Measurements from ENCODE around the gene HSP90AB1.
"Not testable (repeated sequence)": the region's sequence is repeated elsewhere in the genome, so short reads cannot be mapped to it uniquely, and the experiment has no call there.

HSP90AB1 gene

GRCh38 chr6:44228433-44228832 is 18.5 kb upstream of the HSP90AB1 start:
- ChIA-PET CTCF (interaction anchor here (0.6 to 8.2 kb wide), 5 partner anchors 8 to 129 kb away, joined by 3 to 175 read pairs (median 4); no protein-coding TSS in a partner anchor), POLR2A (no interaction called here)
- no peak for DNase-seq (ENCODE audit: low read depth, low spot score)
- no peak overlapping the region for H3K4me3 ChIP-seq (ENCODE audit: low read depth, low read length)
- TF ChIP-seq, protein P1, sequence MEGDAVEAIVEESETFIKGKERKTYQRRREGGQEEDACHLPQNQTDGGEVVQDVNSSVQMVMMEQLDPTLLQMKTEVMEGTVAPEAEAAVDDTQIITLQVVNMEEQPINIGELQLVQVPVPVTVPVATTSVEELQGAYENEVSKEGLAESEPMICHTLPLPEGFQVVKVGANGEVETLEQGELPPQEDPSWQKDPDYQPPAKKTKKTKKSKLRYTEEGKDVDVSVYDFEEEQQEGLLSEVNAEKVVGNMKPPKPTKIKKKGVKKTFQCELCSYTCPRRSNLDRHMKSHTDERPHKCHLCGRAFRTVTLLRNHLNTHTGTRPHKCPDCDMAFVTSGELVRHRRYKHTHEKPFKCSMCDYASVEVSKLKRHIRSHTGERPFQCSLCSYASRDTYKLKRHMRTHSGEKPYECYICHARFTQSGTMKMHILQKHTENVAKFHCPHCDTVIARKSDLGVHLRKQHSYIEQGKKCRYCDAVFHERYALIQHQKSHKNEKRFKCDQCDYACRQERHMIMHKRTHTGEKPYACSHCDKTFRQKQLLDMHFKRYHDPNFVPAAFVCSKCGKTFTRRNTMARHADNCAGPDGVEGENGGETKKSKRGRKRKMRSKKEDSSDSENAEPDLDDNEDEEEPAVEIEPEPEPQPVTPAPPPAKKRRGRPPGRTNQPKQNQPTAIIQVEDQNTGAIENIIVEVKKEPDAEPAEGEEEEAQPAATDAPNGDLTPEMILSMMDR (IDR thresholded peaks at IDR 0.05; ENCODE audit: insufficient read depth, low read length, missing control alignments) = no peak

DNA sequence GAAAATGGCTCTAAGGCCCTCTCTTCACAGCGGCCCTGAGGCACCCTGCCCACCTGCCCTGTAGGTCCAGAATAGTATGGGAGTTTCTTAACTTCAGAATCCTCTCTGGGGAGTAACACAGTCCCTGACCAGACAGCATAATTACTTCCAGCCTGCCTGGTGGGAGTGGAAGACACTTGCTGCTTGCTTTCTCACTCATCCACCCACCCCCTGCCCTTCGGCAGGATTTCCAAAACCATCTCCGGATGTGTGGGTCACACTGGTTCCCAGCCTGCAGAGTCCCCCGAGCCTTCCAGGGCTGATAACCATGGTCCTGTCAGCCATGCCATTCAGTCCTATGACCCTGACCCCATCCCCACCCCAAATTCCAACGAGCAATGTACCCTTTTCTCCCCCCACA is 18.1 kb upstream of the HSP90AB1 start:
- CTCF ChIA-PET = interaction anchor here (0.6 to 8.2 kb wide), 4 partner anchors 7 to 129 kb away, joined by 3 to 175 read pairs (median 4); no protein-coding TSS in a partner anchor
- DNase-seq (ENCODE audit: low read depth, low spot score) = no peak
- no peak overlapping the region for H3K4me3 ChIP-seq (ENCODE audit: low read depth, low read length)
- TF ChIP-seq, protein P1 (IDR thresholded peaks at IDR 0.05; ENCODE audit: insufficient read depth, low read length, missing control alignments) = no peak
- POLR2A ChIA-PET = no interaction called here

- POLR2A ChIA-PET = no interaction called here
- no peak overlapping the region for H3K4me3 ChIP-seq (ENCODE audit: low read depth, low read length)
- CTCF ChIA-PET = interaction anchor here (1.0 kb wide), 1 partner anchor 10 kb away, joined by 3 read pairs; no protein-coding TSS in a partner anchor
- DNase-seq (ENCODE audit: low read depth, low spot score) = no peak
- TF ChIP-seq, protein P1 (IDR thresholded peaks at IDR 0.05; ENCODE audit: insufficient read depth, low read length, missing control alignments) = no peak
Measured at GRCh38 chr6:44229376-44230033, 17.4 kb upstream of the HSP90AB1 start.

- DNase-seq (ENCODE audit: low read depth, low spot score) = no peak
- CTCF ChIA-PET = interaction anchor here (1.0 kb wide), 2 partner anchors 9 to 11 kb away, joined by 3 read pairs; no protein-coding TSS in a partner anchor
- POLR2A ChIA-PET = no interaction called here
- TF ChIP-seq, protein P1 (IDR thresholded peaks at IDR 0.05; ENCODE audit: insufficient read depth, low read length, missing control alignments) = no peak
- H3K4me3 ChIP-seq (ENCODE audit: low read depth, low read length) = no peak overlapping the region
Measured at GRCh38 chr6:44230034-44230675, 16.7 kb upstream of the HSP90AB1 start.

- POLR2A ChIA-PET; CTCF ChIA-PET; H3K4me3 ChIP-seq (ENCODE audit: low read depth, low read length); DNase-seq (ENCODE audit: low read depth, low spot score): not testable (repeated sequence)
Measured at GRCh38 chr6:44231426-44231825, 15.5 kb upstream of the HSP90AB1 start.

DNA sequence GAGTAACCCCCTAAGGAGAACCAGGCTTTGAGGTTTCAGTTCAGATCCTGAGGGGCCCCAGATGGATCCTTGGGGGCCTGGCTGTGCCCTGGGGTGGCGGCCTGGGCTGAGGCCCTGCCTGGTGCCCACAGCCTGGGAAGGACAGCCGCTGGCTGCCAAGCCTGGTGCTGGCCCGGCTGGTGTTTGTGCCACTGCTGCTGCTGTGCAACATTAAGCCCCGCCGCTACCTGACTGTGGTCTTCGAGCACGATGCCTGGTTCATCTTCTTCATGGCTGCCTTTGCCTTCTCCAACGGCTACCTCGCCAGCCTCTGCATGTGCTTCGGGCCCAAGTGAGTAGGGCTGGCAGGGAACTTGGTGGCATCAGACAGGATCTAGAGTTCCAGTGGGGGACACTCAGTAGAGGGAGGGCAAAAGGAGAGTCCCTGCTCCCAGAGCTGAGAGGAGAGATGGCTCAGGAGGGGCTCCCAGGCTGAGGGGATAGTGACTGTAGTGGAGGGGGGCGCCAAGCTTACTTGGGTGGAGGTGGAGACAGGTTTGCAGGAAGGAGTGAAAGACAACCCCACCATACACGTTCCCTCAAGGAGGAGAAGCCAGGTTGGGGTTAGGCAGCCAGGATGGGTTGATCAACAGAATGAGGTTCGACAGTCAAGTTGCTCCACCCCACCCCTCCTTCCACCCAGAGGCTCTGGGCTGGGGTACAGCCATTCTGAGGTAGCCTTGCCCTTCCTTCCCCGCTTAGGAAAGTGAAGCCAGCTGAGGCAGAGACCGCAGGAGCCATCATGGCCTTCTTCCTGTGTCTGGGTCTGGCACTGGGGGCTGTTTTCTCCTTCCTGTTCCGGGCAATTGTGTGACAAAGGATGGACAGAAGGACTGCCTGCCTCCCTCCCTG is 14.0 kb upstream of the HSP90AB1 start:
- CTCF ChIA-PET = interaction anchor here (1.4 to 6.6 kb wide), 7 partner anchors 8 to 136 kb away, joined by 3 to 175 read pairs (median 31); partner anchors contain the start of genes HSP90AB1 and SLC29A1
- no peak for DNase-seq (ENCODE audit: low read depth, low spot score)
- TF ChIP-seq, protein P1 (IDR thresholded peaks at IDR 0.05; ENCODE audit: insufficient read depth, low read length, missing control alignments) = no peak
- no peak overlapping the region for H3K4me3 ChIP-seq (ENCODE audit: low read depth, low read length)
- POLR2A ChIA-PET = interaction anchor here (4.9 kb wide), 1 partner anchor 14 kb away, joined by 74 read pairs; the partner anchor contains the start of gene HSP90AB1

All from AG04449 (cell line).